Measurements from ENCODE around the gene CHCHD6.

The CHCHD6 gene

DNA sequence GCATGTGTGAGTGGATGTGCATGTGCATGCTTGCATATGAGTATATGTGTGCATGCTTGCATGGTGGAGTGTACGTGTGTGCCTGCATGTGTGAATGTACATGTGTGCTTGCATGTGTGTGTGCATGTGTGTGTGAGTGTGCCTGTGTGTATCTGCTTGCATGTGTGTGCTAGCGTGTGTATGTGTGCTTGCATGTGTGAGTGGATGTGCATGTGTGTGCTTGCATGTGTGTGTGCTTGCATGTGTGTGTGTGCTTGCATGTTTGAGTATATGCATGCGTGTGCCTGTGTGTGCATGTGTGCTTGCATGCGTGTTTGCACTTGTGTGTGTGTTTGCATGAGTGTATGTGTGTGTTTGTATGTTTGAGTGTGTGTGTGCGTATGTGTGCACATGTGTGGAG, 274.3 kb downstream of the CHCHD6 start:
- no peak for DNase-seq

GRCh38 chr3:126979046-126979628, 275.1 kb downstream of the CHCHD6 start:
- Mint-ChIP-seq H3K4me3 (no peak overlapping the region), H3K9me3 (peaks cover 14 to 15% of the 10 kb centered on the region in 2 donors), H3K4me1 (peaks cover 35% of the 10 kb centered on the region), H3K27ac (no peak overlapping the region), H3K27me3 (peaks cover 48% of the 10 kb centered on the region)
- ATAC-seq (no peak), DNase-seq (no peak)

More for the DNA sequence above, 274.3 kb downstream of the CHCHD6 start:
- H3K27ac Mint-ChIP-seq = no peak overlapping the region
- no peak for ATAC-seq
- peaks cover 34% of the 10 kb centered on the region for H3K4me1 Mint-ChIP-seq
- peaks cover 53% of the 10 kb centered on the region for H3K27me3 Mint-ChIP-seq
- no peak overlapping the region for H3K4me3 Mint-ChIP-seq
- peaks cover 16 to 18% of the 10 kb centered on the region in 2 donors for H3K9me3 Mint-ChIP-seq

- Mint-ChIP-seq H3K27ac (no peak overlapping the region), H3K27me3 (peaks cover 36% of the 10 kb centered on the region), H3K4me1 (peaks cover 43% of the 10 kb centered on the region), H3K4me3 (no peak overlapping the region), H3K9me3 (peaks cover 2 to 3% of the 10 kb centered on the region in 2 donors)
- DNase-seq = no peak
- ATAC-seq = no peak
These were observed 276.3 kb downstream of the CHCHD6 start for GRCh38 chr3:126980266-126980811.

DNA sequence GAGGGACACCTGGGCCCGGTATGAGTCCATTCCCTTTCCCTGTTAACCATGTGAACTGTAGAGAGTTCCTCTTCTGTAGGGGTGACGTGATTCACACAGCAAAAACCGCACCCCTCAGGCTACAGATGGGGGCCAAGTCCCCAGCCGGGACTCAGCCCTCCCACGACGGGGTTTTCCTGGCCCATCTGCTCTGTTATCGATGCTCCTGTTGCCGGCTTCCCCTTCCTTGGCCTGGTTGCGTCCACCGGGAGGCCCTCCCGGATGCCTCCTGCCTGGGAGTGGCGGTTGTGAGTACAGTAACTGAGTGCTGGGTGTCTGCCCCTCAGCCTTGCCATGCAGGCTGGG, 278.1 kb downstream of the CHCHD6 start:
- DNase-seq = peak in 1 of 2 donors; percentile 70

DNA sequence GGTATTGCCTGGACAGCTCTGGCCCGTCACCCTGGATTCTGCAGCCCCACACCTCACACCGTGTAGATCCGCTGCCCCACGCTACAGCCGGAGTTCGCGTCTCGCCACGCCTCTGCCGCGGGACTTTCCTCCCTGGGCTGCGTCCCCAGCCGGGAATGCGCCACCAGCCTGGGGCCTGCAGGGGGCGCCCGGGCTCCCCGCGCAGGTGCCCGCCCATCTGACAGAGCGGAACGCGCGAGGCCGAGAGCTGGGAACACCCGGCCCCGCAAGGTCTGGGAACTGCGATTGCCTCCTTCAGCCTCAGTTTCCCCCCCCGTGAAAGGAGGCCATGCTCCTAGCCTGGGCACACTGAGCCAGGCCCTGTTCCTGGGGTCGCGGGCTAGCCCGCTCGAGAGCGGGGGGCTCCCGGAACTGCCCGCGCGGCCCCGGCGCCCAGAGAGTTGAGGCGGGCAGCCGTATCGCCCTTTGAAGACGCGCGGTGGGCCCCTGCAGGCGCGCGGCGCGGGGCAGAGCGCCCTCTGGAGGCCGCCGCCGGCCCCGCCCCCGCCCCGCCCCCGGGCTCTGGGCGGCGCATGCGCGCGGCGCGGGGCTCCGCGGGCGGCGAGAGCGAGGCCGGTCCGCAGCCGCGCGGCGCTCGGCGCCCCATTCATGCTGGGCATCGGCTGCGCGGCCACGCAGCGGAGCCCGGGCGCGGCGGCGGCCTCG, 278.6 kb downstream of the CHCHD6 start, which contains the start of gene PLXNA1:
Gene PLXNA1, plus strand, starts transcription at position 645 of the 705 bp plus-strand sequence. CDS start 5,479 bp downstream, outside the sequence.
- DNase-seq = peak; percentile 84 to 88
- Mint-ChIP-seq H3K4me1 (peaks cover 46% of the 10 kb centered on the region), H3K27me3 (peaks cover 28% of the 10 kb centered on the region), H3K27ac (peak within 1 kb of the TSS; percentile 82 to 85), H3K9me3 (no peaks in the 10 kb centered on the region), H3K4me3 (peak within 1 kb of the TSS; percentile 80 to 84)
- ATAC-seq = peak; percentile 75

More for the DNA sequence above, 278.1 kb downstream of the CHCHD6 start:
- Mint-ChIP-seq H3K27ac (peak overlapping the region; percentile 82 to 85), H3K4me3 (peak overlapping the region; percentile 80 to 84), H3K4me1 (peaks cover 46% of the 10 kb centered on the region), H3K27me3 (peaks cover 33% of the 10 kb centered on the region), H3K9me3 (no peaks in the 10 kb centered on the region)
- ATAC-seq = peak; percentile 62

DNA sequence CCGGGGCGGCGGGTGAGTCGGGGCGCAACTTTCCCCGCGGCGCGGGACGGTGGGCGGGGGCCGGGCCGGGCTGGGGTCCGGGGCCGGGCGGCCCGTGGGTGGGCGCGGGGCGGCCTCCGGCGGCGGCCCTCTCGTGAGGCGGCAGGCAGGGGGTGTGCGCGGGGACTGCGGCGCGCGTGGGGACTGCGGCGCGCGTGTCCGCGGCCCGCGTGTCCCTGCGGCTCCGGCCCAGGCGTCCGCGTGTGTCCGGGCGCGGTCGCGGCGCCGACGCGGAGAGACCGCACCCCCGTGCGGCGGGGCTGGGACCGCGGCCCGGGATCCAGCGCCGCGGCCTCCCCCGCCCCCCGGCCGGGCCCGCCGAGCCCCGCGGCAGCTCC, 279.2 kb downstream of the CHCHD6 start:
- no peak overlapping the region for H3K4me3 Mint-ChIP-seq
- DNase-seq = no peak
- no peak overlapping the region for H3K27ac Mint-ChIP-seq
- peak; percentile 2 for ATAC-seq
- H3K4me1 Mint-ChIP-seq = peaks cover 46% of the 10 kb centered on the region
- peaks cover 23% of the 10 kb centered on the region for H3K27me3 Mint-ChIP-seq
- H3K9me3 Mint-ChIP-seq = no peaks in the 10 kb centered on the region

DNA sequence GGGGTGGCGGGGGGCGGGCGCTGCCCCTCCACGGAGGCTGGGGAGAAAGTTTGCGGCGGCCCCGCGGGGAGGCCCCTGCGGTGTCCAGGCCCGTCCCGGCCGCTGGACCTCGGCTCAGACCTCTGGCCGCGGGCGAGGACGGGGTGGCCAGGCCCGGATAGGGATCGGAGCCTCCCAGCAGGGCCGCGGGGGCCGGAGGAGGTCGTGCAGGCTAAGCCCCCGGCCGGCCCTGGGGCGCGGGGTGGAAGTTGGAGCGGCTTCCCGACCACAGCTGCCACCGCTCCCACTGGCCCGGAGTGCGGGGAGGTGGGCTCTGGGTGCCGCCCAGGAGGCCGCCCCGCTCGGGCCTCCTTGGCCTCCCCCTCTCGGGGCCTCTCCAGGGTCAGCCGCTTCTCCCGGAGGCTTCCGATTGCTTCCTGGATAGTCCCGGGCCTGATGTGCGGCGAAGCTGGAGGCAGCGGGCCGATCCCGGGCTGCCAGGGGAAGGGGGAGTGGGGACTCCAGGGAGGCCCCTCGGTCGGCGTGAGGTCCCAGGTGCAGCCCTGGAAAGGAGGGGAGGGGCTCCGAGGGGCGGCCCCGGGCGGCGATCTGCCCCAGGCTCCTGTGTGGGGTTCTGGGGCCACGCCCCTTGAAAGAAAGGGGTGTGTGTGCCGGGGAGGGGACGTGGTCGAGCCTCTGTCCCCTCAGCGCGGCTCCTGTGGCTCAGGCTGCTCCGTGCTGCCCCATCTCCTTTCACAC, 279.8 kb downstream of the CHCHD6 start:
- Mint-ChIP-seq H3K4me1 (peaks cover 41% of the 10 kb centered on the region), H3K27ac (no peak overlapping the region), H3K27me3 (peaks cover 18% of the 10 kb centered on the region), H3K4me3 (peak overlapping the region; percentile 62 to 64), H3K9me3 (no peaks in the 10 kb centered on the region)
- ATAC-seq (peak; percentile 3), DNase-seq (peak in 1 of 2 donors; percentile 28)

DNA sequence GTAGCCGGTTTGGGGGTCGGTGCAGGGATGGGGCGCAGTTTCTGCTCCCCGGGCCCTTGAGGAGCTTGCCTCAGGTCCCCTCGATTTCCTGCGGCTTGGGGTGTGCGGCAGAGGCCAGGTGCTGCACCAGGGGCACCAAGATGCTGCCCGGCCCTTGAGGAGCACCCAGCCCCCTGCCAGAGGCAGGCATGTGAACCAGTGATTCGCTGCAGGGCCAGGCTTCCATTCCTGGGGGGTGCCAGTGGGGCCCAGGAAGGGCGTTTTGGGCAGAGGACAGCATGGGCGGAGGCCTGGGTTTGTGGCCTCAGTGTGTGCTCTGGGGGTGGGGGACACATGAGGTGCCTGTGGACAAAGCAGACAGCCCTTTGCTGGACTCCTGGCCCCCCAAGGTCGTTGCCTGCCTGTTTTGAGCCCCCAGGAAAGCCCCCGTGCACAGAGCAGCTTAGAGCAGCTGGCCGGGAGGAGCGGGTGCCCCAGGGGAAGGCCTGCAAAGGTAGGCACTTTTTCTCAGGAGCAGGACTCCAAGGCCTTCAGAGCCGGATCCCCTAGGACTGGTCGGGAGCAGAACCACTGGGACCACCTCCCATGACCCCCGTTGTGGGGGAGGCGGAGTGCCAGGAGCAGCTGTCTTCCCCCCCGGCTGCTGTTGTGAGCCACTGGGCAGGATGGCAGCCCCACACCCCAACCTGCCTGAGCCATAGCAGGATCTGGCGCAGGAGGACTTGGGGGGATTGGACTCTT, 280.5 kb downstream of the CHCHD6 start:
- H3K27ac Mint-ChIP-seq = peak overlapping the region in 1 of 2 donors; percentile 42
- H3K9me3 Mint-ChIP-seq = no peaks in the 10 kb centered on the region
- peak overlapping the region; percentile 26 to 55 for H3K4me3 Mint-ChIP-seq
- peaks cover 10% of the 10 kb centered on the region for H3K27me3 Mint-ChIP-seq
- ATAC-seq = no peak
- DNase-seq = no peak
- peaks cover 34% of the 10 kb centered on the region for H3K4me1 Mint-ChIP-seq

DNA sequence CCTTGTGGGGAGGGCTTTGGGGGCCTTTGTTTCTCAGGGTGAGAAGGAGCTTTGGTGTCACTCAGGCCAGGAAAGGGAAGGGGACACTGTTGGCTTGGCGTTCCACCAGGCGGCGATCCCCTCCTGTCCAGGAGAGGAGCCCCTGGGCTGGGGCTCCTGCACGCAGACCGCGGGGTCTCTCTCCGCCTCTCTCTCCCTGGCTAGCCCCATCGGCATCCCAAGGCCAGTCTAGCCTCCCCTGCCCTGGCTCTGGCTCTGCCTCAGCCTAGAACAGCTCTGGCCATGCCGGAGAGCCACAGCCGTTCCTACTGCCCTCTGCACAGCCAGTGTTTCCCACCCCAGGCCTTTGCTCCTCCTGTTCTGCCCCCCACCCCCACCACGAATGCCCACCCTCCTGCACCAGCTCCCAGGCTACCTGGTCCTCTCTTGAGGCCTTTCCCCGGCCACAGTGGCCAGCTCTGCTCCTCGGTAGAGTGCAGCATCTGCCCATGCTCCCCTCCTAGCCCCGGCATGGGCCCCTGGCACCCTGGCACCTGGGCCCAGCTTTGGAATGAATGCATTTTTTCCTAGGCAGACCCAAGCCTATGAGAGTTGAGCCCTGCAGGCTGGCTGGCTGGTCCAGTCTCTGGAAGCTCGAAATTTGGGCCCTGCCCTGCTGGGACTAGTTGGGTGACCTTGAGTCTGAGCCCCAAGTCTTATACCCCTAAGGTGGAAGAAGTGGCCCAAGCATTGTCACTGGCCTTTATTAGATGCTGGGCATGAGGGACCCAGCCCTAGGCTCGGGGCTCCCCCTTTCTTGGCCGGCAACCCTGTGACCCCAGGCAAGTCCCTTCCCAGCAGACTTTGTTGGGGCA, 281.3 kb downstream of the CHCHD6 start:
- H3K9me3 Mint-ChIP-seq = no peaks in the 10 kb centered on the region
- peaks cover 2% of the 10 kb centered on the region for H3K27me3 Mint-ChIP-seq
- H3K4me1 Mint-ChIP-seq = peaks cover 27% of the 10 kb centered on the region
- ATAC-seq (no peak), DNase-seq (no peak)
- H3K4me3 Mint-ChIP-seq = peak overlapping the region in 1 of 2 donors; percentile 24
- no peak overlapping the region for H3K27ac Mint-ChIP-seq

- peak overlapping the region in 1 of 2 donors; percentile 22 for H3K27ac Mint-ChIP-seq
- no peak overlapping the region for H3K4me3 Mint-ChIP-seq
- DNase-seq (no peak), ATAC-seq (no peak)
- peaks cover 27% of the 10 kb centered on the region for H3K4me1 Mint-ChIP-seq
- H3K27me3 Mint-ChIP-seq = no peaks in the 10 kb centered on the region
- no peaks in the 10 kb centered on the region for H3K9me3 Mint-ChIP-seq
These were observed 282.0 kb downstream of the CHCHD6 start for GRCh38 chr3:126986001-126986400.

GRCh38 chr3:126987129-126987528, 283.1 kb downstream of the CHCHD6 start:
- peak overlapping the region in 1 of 2 donors; percentile 67 for H3K27ac Mint-ChIP-seq
- H3K9me3 Mint-ChIP-seq = no peaks in the 10 kb centered on the region
- H3K4me1 Mint-ChIP-seq = peaks cover 16% of the 10 kb centered on the region
- H3K4me3 Mint-ChIP-seq = no peak overlapping the region
- DNase-seq (no peak), ATAC-seq (no peak)
- H3K27me3 Mint-ChIP-seq = no peaks in the 10 kb centered on the region

DNA sequence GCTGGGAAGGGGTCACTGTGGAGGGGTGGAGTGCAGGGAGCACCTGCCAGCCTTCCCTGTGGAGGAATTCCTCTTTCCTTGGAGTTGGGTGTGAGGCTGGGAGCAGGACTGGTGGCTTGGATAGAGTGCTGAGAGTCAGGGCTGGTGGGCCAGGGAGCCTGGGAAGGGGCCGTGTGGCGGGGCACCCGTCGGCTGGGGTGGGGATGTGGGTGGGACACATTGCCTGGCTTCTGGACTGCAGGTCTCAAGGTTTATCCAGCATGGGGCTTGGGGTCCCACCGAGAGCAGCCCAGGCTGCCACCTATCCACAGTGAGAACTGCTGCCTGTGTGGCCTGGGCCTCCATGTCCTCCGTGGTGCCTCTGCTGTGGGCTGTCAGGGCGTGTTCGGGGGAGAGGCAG, 283.6 kb downstream of the CHCHD6 start:
- Mint-ChIP-seq H3K27me3 (no peaks in the 10 kb centered on the region), H3K4me3 (no peak overlapping the region), H3K4me1 (peaks cover 12% of the 10 kb centered on the region), H3K27ac (no peak overlapping the region), H3K9me3 (no peaks in the 10 kb centered on the region)
- DNase-seq = no peak
- ATAC-seq = no peak

DNA sequence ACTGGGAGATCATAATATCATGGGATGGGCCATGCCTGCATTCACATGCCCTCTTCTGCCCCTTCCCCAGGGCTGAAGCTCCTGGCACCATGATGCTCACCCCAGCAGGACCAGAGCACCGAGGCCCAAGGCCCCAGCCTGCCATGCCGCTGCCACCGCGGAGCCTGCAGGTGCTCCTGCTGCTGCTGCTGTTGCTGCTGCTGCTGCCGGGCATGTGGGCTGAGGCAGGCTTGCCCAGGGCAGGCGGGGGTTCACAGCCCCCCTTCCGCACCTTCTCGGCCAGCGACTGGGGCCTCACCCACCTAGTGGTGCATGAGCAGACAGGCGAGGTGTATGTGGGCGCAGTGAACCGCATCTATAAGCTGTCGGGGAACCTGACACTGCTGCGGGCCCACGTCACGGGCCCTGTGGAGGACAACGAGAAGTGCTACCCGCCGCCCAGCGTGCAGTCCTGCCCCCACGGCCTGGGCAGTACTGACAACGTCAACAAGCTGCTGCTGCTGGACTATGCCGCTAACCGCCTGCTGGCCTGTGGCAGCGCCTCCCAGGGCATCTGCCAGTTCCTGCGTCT, 284.5 kb downstream of the CHCHD6 start:
- peaks cover 12% of the 10 kb centered on the region for H3K4me1 Mint-ChIP-seq

More for the DNA sequence above, 284.5 kb downstream of the CHCHD6 start:
- no peak for ATAC-seq
- no peak for DNase-seq
- H3K27me3 Mint-ChIP-seq = no peaks in the 10 kb centered on the region
- no peak overlapping the region for H3K4me3 Mint-ChIP-seq
- no peaks in the 10 kb centered on the region for H3K9me3 Mint-ChIP-seq
- no peak overlapping the region for H3K27ac Mint-ChIP-seq
